ENCODE data around the gene SEC22C.

Gene SEC22C

DNA sequence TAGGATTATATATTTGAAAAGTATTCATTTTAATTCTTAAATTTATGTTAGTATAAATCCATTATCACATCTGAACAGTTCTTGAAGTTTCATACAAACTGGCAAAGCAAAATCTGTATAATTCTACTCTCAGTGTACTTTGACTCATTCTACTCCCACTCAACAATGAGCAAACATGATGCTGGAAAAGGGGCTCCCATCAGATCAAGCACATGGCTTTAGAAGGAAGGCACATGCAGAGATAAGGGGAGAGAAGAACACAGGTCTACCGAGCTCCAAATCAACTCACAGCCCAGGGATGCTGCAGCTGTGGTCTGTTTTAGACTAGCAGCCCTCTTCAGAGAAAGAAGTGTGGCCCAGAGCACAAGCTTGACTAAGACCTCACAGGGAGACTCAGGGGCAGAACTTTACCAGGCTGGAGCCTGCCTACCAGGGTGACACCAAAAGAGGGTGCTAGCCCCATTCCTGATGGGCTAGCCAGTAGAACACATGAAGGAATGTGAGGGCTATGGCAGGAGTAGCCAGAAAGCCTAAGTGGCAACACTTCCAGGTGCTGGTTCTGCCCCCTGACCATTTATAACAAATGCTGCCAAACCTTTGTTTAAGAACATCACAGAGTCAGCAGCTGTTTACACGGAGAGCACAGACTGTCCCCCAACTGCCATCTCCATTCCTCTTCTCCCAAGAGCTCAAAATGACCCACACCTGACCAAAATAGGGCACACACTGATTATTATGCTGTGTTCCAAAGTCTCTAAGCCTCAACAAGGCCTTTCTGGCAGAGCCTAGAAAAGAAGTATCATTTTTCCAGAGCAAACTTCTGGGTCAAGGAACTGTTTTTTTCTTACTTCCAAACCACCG, 19.5 kb downstream of the SEC22C start:
- TF ChIP-seq POLR2AphosphoS5 (IDR thresholded peaks at IDR 0.05; ENCODE audit: low read depth, low read length) (no peak), FOXP2 (optimal IDR thresholded peaks at IDR 0.05; ENCODE audit: borderline replicate concordance, extremely low read depth, extremely low read length, insufficient read depth) (no peak), SIN3A (IDR thresholded peaks at IDR 0.05; ENCODE audit: borderline replicate concordance, insufficient read depth, low read length) (no peak), REST (IDR thresholded peaks at IDR 0.05; ENCODE audit: insufficient read depth in 1 of 2, low read depth in 2 of 2, low read length in 2 of 2) (no peak), TAF1 (IDR thresholded peaks at IDR 0.05; ENCODE audit: borderline replicate concordance, insufficient read depth, low read length) (no peak)

- TF ChIP-seq REST (IDR thresholded peaks at IDR 0.05; ENCODE audit: insufficient read depth in 1 of 2, low read depth in 2 of 2, low read length in 2 of 2) (no peak), FOXP2 (optimal IDR thresholded peaks at IDR 0.05; ENCODE audit: borderline replicate concordance, extremely low read depth, extremely low read length, insufficient read depth) (no peak), TAF1 (IDR thresholded peaks at IDR 0.05; ENCODE audit: borderline replicate concordance, insufficient read depth, low read length) (no peak), POLR2AphosphoS5 (IDR thresholded peaks at IDR 0.05; ENCODE audit: low read depth, low read length) (no peak), SIN3A (IDR thresholded peaks at IDR 0.05; ENCODE audit: borderline replicate concordance, insufficient read depth, low read length) (no peak)
These were observed 23.9 kb downstream of the SEC22C start for GRCh38 chr3:42557854-42558253.

DNA sequence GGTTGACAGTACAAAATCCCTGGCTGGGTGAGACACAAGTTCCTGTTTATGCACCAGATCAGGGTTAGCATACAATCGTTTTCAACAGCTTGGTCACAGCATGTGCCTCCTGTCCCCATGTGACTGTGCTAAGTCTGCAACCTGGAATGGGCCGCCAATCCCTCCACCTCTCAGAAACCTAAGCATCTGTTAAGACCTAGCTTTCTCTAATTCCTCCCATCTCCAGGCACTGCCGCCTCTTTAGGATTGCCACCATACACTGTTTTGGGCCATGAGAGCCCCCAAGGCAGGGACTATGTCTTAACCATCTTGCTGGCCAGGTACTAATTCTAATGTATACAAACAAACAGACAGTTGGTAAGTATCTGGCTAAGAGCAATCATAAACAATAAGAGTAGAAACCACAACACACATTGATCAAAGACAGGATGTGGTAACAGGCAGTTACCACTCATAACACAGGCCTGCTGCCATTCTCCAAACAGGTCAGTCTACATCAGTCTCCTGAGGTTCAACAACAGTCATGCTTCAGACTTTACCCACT, 25.6 kb downstream of the SEC22C start:
- TF ChIP-seq REST (IDR thresholded peaks at IDR 0.05; ENCODE audit: insufficient read depth in 1 of 2, low read depth in 2 of 2, low read length in 2 of 2) (no peak), POLR2AphosphoS5 (IDR thresholded peaks at IDR 0.05; ENCODE audit: low read depth, low read length) (no peak), TAF1 (IDR thresholded peaks at IDR 0.05; ENCODE audit: borderline replicate concordance, insufficient read depth, low read length) (no peak), FOXP2 (optimal IDR thresholded peaks at IDR 0.05; ENCODE audit: borderline replicate concordance, extremely low read depth, extremely low read length, insufficient read depth) (no peak), SIN3A (IDR thresholded peaks at IDR 0.05; ENCODE audit: borderline replicate concordance, insufficient read depth, low read length) (no peak)

GRCh38 chr3:42552830-42553229, 28.9 kb downstream of the SEC22C start:
- TF ChIP-seq REST (IDR thresholded peaks at IDR 0.05; ENCODE audit: insufficient read depth in 1 of 2, low read depth in 2 of 2, low read length in 2 of 2) (no peak), FOXP2 (optimal IDR thresholded peaks at IDR 0.05; ENCODE audit: borderline replicate concordance, extremely low read depth, extremely low read length, insufficient read depth) (no peak), SIN3A (IDR thresholded peaks at IDR 0.05; ENCODE audit: borderline replicate concordance, insufficient read depth, low read length) (no peak), POLR2AphosphoS5 (IDR thresholded peaks at IDR 0.05; ENCODE audit: low read depth, low read length) (no peak), TAF1 (IDR thresholded peaks at IDR 0.05; ENCODE audit: borderline replicate concordance, insufficient read depth, low read length) (no peak)
